Gastrocnemius medialis (tissue), 4 donors: ENCODE data around the gene PLCB3. TPM values are rescaled to one million over a fixed set of nuclear protein-coding genes. Genes with fewer than 3 reads are reported as not detected.

ENCODE experiments used
- ATAC-seq, 2 donors: fragments of 150-250 bp; one replicate each; pipeline ENCODE4 v1.9.1; 2016
- DNase-seq, 2 donors: peaks; one replicate each; pipeline ENCODE4 v3.0.0-alpha.2; 2019
- H3K27ac ChIP-seq, 4 donors: fragments of 200-600 bp; sonication (generic); 1 replicate in 1 of 4; 2 replicates in 3 of 4; pipeline ENCODE4 v1.5.1; 2016 to 2018; ENCODE audit warnings: mild to moderate bottlenecking in 2 of 4, moderate library complexity in 1 of 4
- H3K27me3 ChIP-seq, 3 donors: fragments of 200-600 bp; sonication (generic) in 2 of 3; 1 replicate in 1 of 3; 2 replicates in 2 of 3; pipeline versions ENCODE4 v1.5.1 to v1.6.0; 2016 to 2019; ENCODE audit warnings: mild to moderate bottlenecking in 1 of 3, moderate library complexity in 1 of 3
- H3K36me3 ChIP-seq, 2 donors: fragments of 200-600 bp; sonication (generic) in 1 of 2; one replicate each; pipeline ENCODE4 v1.5.1; 2017 to 2018
- H3K4me1 ChIP-seq, 2 donors: fragments of 200-600 bp; sonication (generic) in 1 of 2; one replicate each; pipeline ENCODE4 v1.5.1; 2016 to 2017; ENCODE audit warnings: mild to moderate bottlenecking in 2 of 2
- H3K4me3 ChIP-seq, 4 donors: fragments of 200-600 bp; sonication (generic) in 3 of 4; 1 replicate in 1 of 4; 2 replicates in 3 of 4; pipeline ENCODE4 v1.5.1; 2016 to 2019; ENCODE audit warnings: mild to moderate bottlenecking in 2 of 4
- H3K9me3 ChIP-seq, 3 donors: fragments of 200-600 bp; sonication (generic) in 2 of 3; 1 replicate in 1 of 3; 2 replicates in 2 of 3; pipeline ENCODE4 v1.5.1; 2016 to 2019
- POLR2A ChIP-seq, 2 donors: fragments of 450-650 bp; IDR thresholded peaks; one replicate each; pipeline ENCODE4 v1.6.1; 2017; ENCODE audit warnings: antibody characterized with exemption in 2 of 2, mild to moderate bottlenecking in 2 of 2, moderate library complexity in 2 of 2
- in situ Hi-C, 4 donors: fragments of 200-750 bp; cut with MboI; loops; one replicate each; pipeline versions ENCODE4 v1.15.0 to v1.8.0; 2017; ENCODE audit warnings: low sequenced_read_pairs in 4 of 4
- intact Hi-C: fragments of 100-400 bp; cut with DNase I; formaldehyde crosslinking; loops from one replicate; pipeline ENCODE4 v1.15.1; 2023; ENCODE audit warnings: low total_unique reads
- total RNA-seq, 4 donors: library from RNA; depleted of rRNA; stranded (reverse); fragments of >200 nt; gene quantifications; one replicate each; pipeline versions ENCODE4 v1.1.0 to v1.2.3, GENCODE V29; 2016
- TF ChIP-seq, protein P1 (sequence below), 5 experiments: fragments of 450-650 bp in 3 of 5; fragments of 200-600 bp in 2 of 5; sonication (generic) in 2 of 5; IDR thresholded peaks in 4 of 5; conservative IDR thresholded peaks in 1 of 5; 1 replicate in 4 of 5; 2 replicates in 1 of 5; pipeline ENCODE4 v1.5.1; 2016 to 2019; ENCODE audit warnings: antibody characterized with exemption in 5 of 5, mild to moderate bottlenecking in 3 of 5, moderate library complexity in 3 of 5

Gene PLCB3
- total RNA-seq, 4 donors from 2014 or later: 4.7 to 9.7 (median 6.2) TPM

DNA sequence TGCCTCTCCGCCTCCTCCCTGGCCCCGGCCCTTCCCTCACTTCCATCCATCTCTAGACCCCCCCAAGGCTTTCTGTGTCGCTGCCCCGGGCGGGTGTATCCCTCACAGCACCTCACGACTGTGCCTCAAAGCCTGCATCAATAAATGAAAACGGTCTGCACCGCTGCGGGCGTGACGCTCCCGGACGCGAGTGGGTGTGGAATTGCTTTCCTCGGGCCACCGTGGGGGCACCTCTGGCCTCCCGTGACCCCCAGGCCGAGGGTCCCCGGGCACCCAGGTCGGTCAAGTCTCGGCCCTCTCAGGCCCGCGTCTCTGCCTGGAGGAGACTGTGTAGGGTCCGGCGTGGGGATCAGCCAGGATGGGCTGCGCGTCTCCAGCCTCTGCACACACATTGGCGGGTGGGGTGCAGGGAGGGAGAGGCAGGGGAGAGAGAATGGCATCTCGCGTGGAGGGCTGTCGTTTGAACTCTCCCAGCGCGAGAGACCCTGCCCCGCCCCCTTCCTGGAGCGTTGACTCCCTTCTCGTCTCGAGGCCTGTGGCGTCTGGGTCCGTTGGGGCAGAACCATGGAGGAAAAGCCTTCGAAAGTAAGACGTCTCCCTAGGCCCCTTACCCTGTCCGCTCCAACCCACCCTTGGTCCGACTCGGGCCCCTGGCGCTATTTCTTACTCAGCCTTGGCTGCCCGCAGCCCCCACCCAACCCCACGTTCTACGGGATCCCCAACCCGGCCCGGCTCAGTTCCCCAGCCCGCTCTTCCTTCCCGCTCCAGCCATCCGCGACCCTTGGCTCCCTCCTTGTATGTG is 48.7 kb downstream of the PLCB3 start, which contains the start of gene CATSPERZ:
TSS of gene CATSPERZ (plus strand) at position 512 of the 802 bp plus-strand sequence. CDS start at position 565, 53 bp downstream.
- DNase-seq (no peak), ATAC-seq (no peak)
- no peak within 1 kb of the TSS for H3K27ac ChIP-seq
- H3K27me3 ChIP-seq: peaks cover 56 to 66% (median 61%) of the 10 kb centered on the region in 3 donors
- no peaks in the 10 kb centered on the region for H3K36me3 ChIP-seq
- intact Hi-C loops (loop anchor here (1.0 kb wide), 2 partner anchors 15 to 96 kb away; partner anchors contain the start of gene GPR137), in situ Hi-C loops (loop anchor here in 3 of 4 donors (5.0 kb wide), 2 partner anchors 93 to 98 kb away; partner anchors contain the start of gene FERMT3 (in 1 of the 3))
- no peaks in the 10 kb centered on the region for H3K9me3 ChIP-seq
- H3K4me1 ChIP-seq: peaks cover 6 to 21% of the 10 kb centered on the region in 2 donors
- TF ChIP-seq, protein P1, sequence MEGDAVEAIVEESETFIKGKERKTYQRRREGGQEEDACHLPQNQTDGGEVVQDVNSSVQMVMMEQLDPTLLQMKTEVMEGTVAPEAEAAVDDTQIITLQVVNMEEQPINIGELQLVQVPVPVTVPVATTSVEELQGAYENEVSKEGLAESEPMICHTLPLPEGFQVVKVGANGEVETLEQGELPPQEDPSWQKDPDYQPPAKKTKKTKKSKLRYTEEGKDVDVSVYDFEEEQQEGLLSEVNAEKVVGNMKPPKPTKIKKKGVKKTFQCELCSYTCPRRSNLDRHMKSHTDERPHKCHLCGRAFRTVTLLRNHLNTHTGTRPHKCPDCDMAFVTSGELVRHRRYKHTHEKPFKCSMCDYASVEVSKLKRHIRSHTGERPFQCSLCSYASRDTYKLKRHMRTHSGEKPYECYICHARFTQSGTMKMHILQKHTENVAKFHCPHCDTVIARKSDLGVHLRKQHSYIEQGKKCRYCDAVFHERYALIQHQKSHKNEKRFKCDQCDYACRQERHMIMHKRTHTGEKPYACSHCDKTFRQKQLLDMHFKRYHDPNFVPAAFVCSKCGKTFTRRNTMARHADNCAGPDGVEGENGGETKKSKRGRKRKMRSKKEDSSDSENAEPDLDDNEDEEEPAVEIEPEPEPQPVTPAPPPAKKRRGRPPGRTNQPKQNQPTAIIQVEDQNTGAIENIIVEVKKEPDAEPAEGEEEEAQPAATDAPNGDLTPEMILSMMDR (IDR thresholded peaks at IDR 0.05 in 4 of 5, conservative IDR thresholded peaks at IDR 0.05 in 1 of 5): no peak
- no peak for TF ChIP-seq POLR2A (IDR thresholded peaks at IDR 0.05)
- peak within 1 kb of the TSS; percentile 46 to 76 (median 58) for H3K4me3 ChIP-seq

DNA sequence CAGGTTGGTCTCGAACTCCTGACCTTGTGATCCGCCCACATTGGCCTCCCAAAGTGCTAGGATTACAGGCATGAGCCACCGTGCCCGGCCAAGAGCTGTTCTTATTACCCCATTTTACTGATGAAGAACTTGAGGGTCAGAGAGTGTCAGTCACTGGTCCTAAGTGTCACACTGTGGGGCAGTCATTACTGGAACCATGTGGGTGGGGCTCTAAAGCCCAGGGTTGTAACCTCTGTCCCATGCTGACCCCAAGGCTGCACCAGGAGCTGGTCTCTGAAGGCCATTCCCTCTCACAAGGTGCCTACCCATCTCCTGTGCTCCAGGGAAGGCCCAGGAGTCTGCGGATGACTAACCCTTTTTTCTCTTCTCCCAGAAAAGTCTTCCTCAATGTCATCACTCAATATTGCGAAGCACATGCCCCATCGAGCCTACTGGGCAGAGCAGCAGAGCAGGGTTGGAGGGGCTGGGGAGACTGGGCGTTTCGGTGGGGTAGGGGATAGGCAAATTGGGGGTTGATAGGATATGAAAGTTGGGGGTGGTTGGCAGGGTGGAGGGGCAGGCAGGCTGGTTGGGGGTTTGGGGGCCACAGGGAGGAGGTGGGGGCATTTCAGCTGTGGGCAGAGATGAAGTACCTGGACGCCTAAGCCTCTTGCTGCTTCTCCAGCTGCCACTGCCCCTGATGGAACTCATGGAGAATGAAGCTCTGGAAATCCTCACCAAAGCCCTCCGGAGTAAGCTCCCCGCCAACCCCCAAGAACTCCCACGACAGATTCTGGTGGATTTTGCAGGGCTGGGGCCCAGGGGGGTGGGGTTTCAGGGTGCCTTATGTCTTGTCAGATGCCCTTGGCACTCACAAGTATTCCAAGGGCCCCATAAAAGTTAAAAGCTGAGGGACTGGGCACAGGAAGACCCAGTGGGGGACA is 52.0 kb downstream of the PLCB3 start:
- H3K4me1 ChIP-seq: peaks cover 16 to 35% of the 10 kb centered on the region in 2 donors
- DNase-seq (no peak), ATAC-seq (no peak)
- H3K27me3 ChIP-seq: peaks cover 27 to 36% (median 33%) of the 10 kb centered on the region in 3 donors
- H3K4me3 ChIP-seq: no peak overlapping the region
- H3K36me3 ChIP-seq: peaks cover 0 to 8% of the 10 kb centered on the region in 2 donors
- TF ChIP-seq, protein P1 (IDR thresholded peaks at IDR 0.05 in 4 of 5, conservative IDR thresholded peaks at IDR 0.05 in 1 of 5): no peak
- no peak for TF ChIP-seq POLR2A (IDR thresholded peaks at IDR 0.05)
- in situ Hi-C loops (loop anchor here in 1 of 4 donors (5.0 kb wide), 1 partner anchor 96 kb away; the partner anchor contains the start of gene FERMT3), intact Hi-C loops (loop anchor here (1.0 kb wide), 1 partner anchor 99 kb away; no protein-coding TSS in a partner anchor)
- H3K27ac ChIP-seq: peak overlapping the region in 3 of 4 donors; percentile 90 to 96 (median 90)
- H3K9me3 ChIP-seq: no peaks in the 10 kb centered on the region

DNA sequence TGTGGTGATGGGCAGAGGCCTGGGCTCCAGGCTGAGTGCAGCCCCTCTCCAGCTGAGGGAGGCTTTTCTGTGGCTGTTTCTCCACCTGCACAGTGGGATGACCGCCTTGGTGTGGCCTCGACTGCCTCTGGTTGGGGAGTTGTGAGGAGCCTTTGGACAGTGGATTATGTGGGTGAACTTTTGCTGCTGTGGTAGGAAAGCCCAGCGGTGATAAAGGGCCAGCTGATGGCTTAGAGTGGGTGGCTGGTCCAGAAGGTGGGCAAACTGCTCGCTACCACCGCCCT is 52.6 kb downstream of the PLCB3 start:
- H3K27me3 ChIP-seq: peaks cover 21 to 30% (median 27%) of the 10 kb centered on the region in 3 donors
- H3K27ac ChIP-seq: peak overlapping the region; percentile 84 to 96 (median 90)
- DNase-seq: no peak
- intact Hi-C loops (loop anchor here (1.0 kb wide), 1 partner anchor 100 kb away; no protein-coding TSS in a partner anchor), in situ Hi-C loops (loop anchor here in 1 of 4 donors (5.0 kb wide), 1 partner anchor 97 kb away; the partner anchor contains the start of gene FERMT3)
- H3K9me3 ChIP-seq: no peaks in the 10 kb centered on the region
- H3K4me3 ChIP-seq: peak overlapping the region; percentile 58 to 92 (median 64)
- peaks cover 0 to 8% of the 10 kb centered on the region in 2 donors for H3K36me3 ChIP-seq
- TF ChIP-seq POLR2A (IDR thresholded peaks at IDR 0.05): no peak
- TF ChIP-seq, protein P1 (IDR thresholded peaks at IDR 0.05 in 4 of 5, conservative IDR thresholded peaks at IDR 0.05 in 1 of 5): no peak
- ATAC-seq: no peak
- H3K4me1 ChIP-seq: peaks cover 16 to 35% of the 10 kb centered on the region in 2 donors
